GM20000 (cell line): Measurements from ENCODE around the gene PDZRN3.

ENCODE experiments used
- DNase-seq: peaks from one replicate; pipeline ENCODE4 v3.0.0; 2012; ENCODE audit warnings: low spot score
- TF ChIP-seq, protein P1 (sequence below): IDR thresholded peaks from 2 replicates; pipeline ENCODE4 v1.5.1; 2012; ENCODE audit warnings: mild to moderate bottlenecking, control low read depth; ENCODE audit errors: extremely low read depth, missing control alignments

The PDZRN3 gene

DNA sequence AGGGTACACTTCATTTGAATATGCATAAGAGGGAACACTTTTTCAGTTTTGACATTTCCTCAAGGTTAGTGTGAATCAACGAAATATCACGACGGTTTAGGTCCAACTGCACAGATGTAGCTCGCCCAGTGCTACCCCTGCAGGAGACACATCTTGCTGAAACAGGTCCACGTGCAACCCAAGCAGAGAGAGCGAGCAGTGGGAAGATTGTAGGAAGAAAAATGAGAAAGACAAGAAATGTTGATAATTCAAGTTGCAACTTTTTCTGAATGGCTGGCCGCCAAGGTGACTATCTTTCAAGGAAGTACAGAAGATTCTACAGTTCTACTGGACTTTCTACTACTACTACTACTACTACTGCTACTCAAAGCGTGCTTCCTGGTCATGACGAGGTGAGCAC, 231.7 kb downstream of the PDZRN3 start:
- DNase-seq = no peak
- TF ChIP-seq, protein P1, sequence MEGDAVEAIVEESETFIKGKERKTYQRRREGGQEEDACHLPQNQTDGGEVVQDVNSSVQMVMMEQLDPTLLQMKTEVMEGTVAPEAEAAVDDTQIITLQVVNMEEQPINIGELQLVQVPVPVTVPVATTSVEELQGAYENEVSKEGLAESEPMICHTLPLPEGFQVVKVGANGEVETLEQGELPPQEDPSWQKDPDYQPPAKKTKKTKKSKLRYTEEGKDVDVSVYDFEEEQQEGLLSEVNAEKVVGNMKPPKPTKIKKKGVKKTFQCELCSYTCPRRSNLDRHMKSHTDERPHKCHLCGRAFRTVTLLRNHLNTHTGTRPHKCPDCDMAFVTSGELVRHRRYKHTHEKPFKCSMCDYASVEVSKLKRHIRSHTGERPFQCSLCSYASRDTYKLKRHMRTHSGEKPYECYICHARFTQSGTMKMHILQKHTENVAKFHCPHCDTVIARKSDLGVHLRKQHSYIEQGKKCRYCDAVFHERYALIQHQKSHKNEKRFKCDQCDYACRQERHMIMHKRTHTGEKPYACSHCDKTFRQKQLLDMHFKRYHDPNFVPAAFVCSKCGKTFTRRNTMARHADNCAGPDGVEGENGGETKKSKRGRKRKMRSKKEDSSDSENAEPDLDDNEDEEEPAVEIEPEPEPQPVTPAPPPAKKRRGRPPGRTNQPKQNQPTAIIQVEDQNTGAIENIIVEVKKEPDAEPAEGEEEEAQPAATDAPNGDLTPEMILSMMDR = no peak

DNA sequence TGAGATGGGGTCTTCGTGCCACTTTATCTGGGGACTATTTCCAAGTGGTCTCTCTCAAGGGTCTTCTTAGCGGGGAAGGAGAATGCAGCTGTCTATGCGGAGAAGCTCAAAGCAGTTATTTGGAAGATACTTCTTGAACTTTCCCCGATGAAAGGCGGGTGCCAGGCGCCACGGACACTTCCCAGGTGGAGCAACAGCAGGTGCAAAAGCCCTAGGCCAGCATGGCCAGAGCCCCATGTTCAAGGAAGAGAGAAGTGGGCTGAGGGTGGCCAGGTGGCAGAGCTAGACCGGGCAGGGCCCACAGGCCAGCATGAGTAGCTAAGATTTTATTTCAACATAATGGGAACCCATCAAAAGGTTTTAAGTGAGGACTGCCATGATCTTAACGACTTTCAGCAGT, 232.8 kb downstream of the PDZRN3 start:
- TF ChIP-seq, protein P1 = no peak
- DNase-seq = no peak

DNA sequence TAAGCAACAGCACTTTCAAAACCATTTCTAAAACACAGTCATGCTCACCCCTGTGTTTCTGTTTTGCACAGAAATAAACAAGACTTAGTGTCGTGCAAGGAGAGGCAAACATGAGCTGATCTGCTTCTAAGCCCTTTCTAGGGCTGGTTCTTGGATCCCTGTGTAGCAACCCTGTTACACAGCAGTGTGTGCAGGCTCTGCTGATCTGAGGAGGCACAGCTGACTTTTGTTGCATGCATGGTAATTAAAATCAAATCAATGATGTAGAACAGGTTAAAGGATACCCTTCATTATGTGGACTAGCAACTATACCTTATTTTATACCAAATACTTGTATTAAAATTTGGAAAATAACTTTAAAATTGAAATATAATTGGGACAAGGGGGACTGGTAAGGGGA, 234.8 kb downstream of the PDZRN3 start:
- DNase-seq = no peak
- TF ChIP-seq, protein P1 = no peak

DNA sequence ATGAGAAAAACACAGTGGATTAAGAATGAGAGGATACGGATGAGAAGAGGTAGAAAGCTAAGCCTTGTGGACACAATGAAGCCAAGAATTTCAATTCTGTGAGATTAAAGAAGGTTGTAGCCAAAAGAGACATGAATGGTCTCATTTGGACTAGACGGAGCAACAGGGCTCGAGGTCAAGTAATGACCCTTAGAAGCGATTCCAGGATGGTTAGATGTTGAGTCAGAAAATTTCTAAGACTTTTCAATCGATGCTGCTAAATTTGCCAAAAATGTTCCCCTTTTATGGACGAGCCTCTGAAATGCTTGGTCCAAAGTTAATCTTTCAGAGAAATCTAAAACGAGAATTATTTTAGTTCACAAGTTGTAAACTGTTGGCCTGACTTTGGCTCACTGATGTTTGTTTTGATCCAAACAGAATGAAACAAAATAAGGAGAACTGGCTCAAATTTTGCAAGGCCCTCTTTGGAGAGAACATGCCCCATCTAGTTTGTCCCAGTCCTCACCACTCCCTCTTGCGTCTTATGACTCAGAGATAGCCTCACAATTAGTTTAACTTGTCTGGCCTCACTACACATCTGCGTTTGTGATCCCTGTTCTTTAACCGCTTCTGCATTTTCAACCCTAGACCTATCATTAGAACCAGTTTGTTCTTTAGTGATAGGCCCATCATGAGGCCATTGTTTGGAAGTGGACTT, 235.5 kb downstream of the PDZRN3 start:
- TF ChIP-seq, protein P1 = no peak
- DNase-seq = no peak

DNA sequence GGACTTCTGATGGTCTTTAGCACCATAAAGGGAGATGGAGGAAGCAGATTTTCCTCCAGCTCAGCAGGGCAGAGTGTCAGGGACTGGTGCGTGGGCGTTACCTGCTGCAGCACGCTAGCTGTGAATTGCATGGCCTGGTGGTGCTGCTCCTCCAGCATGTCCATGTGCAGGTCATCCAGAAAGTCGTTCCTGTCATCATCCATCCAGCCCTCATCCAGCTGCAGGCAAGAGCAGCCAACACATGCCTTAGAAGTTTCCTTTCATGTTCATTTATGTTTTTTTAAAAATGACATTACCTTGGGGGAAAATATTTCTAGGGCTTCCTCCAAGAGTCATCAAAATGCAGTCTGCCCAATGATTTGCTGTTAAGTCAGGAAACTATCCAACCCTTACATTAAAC, 239.2 kb downstream of the PDZRN3 start:
- TF ChIP-seq, protein P1 = no peak
- no peak for DNase-seq

DNA sequence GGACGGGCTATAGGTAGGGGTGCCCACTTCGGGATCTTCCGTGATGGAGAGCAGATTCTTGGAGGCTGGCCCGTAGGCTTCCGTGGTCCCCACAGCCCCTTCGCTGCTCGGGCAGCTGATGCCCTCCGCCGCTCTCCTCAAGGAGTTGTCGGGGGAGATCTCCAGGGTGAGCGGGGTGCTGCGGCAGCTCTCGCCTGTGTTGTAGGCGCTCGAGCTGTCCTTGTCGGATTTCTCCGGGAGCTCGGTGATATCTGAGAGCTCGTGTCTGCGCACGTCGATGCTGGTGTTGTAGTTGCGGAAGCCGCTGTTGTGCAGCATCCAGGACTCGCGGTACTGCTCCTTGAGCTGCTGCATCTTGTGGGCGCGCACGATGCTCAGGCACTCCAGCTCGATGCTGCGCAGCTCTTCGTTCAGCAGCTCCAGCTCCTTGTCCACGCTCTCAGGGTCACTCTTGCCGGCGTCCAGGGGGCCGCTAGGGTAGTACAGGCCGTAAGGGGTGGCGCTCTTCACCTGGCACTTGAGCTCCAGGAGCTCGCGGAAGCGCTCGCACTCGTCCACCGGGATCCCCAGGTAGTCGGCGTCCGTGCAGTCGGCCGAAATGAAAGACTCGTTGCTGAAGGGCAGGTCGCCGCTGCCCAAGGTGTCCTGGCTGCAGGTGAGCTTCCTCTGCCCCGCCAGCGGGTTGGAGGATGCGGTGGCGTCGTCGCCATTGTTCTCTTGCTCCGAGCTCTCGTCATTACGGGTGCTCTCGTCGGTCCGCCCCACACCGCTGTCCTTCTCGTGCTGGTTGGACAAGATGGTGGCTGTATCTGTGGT, 240.4 kb downstream of the PDZRN3 start:
- TF ChIP-seq, protein P1 = no peak
- no peak for DNase-seq

DNA sequence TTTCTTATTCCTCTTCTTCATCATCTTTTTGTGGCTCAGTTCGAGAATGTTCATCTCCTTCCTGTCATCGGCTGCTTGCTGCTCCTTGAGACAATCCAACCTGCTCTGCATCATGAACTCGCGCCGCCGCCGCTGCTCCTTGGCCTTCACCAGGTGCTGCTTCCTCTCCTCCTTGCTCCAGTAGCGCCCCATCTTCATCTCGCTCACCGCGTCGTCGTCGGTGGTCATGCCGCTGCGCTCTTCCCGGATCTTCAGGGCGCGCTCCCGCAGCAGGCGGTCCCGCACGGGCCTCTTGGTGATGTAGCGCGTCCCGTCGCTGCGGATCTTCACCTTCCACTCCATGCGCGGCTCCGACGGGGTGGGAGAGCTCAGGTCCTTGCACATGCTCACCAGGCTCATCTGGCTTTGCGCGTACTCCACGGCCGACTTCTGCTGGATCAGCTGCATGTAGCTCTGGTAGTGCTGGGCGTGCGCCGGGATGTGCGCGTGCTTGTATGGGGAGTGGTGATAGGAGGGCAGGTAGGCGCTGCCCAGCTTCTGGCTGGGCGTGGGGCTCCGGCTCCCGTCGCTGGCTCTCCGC, 241.2 kb downstream of the PDZRN3 start:
- TF ChIP-seq, protein P1 = no peak
- DNase-seq = no peak
